Left colon (tissue), 2 donors: Measurements from ENCODE around the gene GCM1. TPM values are rescaled to one million over a fixed set of nuclear protein-coding genes. Genes with fewer than 3 reads are reported as not detected.

ENCODE experiments used
- ATAC-seq: fragments of 200-7000 bp; cut with Tn5 transposase; one replicate; pipeline ENCODE4 v1.9.1; 2020; ENCODE audit warnings: mild to moderate bottlenecking, moderate library complexity
- DNase-seq, 2 donors: peaks; one replicate each; pipeline ENCODE4 v3.0.0-alpha.2; 2020
- intact Hi-C, 2 donors: fragments of 100-400 bp; cut with DNase I in 1 of 2; cut with micrococcal nuclease in 1 of 2; formaldehyde crosslinking; loops; one replicate each; pipeline versions ENCODE4 v1.11.2 to v1.14.0; 2022; cut with DNase I, micrococcal nuclease
- long read RNA-seq: library from polyadenylated mRNA; unstranded; transcript quantifications from one replicate; pipeline ENCODE4 v2.0.0, GENCODE V29; 2021
- total RNA-seq, 2 donors: library from RNA; stranded (reverse); fragmentation: NEBNext Ultra II Directional; extraction: Animal tissue kit (Norgen Biotek cat#: 25700); gene quantifications; one replicate each; pipeline ENCODE4 v1.2.1, GENCODE V29; 2021
- donor health status: DM: no; HTN: no; CAD: no.
- donor health status: DM: yes; HTN: yes; CAD: no.

GCM1 gene, protein sequence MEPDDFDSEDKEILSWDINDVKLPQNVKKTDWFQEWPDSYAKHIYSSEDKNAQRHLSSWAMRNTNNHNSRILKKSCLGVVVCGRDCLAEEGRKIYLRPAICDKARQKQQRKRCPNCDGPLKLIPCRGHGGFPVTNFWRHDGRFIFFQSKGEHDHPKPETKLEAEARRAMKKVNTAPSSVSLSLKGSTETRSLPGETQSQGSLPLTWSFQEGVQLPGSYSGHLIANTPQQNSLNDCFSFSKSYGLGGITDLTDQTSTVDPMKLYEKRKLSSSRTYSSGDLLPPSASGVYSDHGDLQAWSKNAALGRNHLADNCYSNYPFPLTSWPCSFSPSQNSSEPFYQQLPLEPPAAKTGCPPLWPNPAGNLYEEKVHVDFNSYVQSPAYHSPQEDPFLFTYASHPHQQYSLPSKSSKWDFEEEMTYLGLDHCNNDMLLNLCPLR
- total RNA-seq: not detected
- long read RNA-seq: 0 reads

DNA sequence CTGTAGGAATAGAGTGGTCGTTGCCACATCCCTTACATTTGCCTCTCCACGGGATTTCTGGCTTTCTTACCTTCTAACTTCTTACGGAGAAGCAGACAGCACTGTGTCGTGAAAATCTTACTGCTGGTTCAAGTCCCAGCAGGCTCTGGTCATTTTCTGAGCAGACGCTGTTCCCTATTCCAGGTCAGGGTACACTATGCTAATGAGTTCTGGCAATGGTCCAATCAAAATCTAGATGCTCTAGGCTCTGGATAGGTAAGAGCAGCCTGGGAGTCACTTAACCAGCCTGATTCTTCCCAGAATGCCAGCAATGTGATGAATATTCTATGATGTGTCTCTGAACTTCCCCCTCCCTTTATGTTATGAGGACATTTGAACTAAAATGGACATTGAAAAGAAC is at the start of gene GCM1:
Gene GCM1, minus strand, starts transcription at position 158 of the 400 bp plus-strand sequence. CDS start 3,209 bp downstream, outside the sequence.
- ATAC-seq: peak; percentile 99
- intact Hi-C loops: no loop called here
- no peak for DNase-seq

DNA sequence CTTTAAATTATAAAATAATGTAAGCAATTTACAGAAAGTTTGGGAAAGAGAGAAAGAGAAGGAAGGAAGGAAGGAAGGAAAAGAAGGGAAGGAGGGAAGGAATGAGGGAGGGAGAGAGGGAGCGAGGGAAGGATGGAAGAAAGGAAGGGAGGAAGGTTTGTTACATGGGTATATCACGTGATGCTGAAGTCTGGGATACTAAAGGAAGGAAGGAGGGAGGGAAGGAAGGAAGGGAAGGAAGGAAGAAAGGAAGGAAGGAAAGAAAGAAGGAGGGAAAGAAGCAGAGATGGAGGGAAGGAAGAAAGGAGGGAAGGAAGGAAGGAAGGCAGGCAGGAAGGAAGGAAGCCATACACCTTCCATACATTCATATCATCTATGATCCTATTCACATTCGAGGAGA is 48.9 kb upstream of the GCM1 start:
- intact Hi-C loops: no loop called here
- ATAC-seq (no peak), DNase-seq (no peak)

DNA sequence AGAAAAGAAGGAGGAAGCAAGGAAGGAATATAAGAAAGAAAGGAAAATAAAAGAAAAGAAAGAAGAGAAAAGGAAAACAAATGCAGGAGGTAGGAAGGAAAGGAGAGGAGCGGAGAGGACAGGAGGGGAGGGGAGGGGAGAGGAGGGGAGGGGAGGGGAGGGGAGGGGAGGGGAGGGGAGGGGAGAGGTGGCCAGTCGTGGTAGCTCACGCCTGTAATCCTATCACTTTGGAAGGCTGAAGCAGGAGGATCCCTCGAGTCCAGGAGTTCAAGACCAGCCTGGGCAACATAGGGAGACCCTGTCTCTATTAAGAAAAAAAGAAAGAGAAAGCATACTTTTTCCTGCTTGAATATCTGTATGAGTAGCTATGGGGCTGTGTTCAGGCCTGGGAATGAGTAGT is 46.4 kb upstream of the GCM1 start:
- intact Hi-C loops: no loop called here
- DNase-seq (no peak), ATAC-seq (no peak)

DNA sequence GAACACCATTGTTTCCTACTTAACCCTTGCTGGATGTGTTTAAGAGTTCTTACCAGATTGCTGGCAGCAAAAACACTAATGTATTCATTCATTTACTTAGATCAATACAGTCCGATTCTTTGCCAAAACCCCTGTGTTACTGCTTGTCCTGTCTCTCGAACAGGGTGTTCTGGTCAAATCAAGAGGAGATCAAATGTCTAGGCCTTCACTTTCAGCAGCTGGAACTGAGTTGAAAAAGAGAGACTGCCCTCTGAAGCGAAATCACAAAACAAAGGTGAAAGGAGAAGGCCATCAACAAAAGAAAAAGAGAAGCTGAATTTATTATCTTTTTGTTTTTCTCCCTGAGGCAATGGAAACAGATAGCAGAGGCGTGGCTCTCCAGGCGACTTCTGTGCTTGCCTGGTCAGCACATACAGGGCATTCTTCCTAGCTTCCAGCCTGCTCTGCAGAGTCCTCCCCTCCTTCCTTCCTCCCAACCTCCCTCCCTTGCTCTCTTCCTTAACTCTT is 44.1 kb upstream of the GCM1 start:
- intact Hi-C loops: no loop called here
- ATAC-seq (peak; percentile 31), DNase-seq (no peak)

DNA sequence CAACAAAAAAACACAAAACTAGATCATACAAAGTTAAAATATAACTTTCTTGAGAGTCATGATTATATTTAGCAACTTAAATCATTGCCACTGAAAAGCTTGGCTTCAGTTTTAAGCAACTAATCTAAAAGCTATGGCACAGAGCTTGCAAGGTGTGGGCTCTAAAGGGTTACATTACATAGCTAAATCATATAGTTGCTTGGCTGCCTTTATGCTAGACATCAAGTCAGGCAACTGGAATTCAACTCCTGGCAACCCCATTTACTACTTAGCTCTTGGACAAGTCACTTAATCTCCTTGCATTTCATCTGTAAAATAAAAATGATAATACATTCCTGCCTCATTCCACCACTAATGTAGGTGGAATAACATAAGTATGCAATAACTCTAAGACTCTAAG is 40.9 kb upstream of the GCM1 start:
- DNase-seq (no peak), ATAC-seq (no peak)
- intact Hi-C loops: no loop called here

DNA sequence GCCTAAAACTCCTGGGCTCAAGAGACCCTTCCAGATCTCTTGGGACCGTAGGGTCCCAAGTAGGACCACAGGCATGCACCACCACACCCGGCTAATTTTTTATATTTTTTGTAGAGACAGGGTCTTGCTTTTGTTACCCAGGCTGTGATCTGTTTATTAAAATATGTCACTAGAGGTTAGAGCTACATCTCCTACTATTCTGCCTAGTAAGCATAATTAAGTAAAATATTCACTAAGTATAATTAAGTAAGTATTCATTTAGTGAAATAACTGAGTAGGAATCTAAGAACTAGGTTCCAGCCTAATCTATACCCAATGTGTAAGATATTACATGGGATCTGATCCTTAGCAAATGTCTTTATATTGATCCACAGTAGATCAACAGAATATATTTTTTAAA is 40.2 kb upstream of the GCM1 start:
- no peak for ATAC-seq

DNA sequence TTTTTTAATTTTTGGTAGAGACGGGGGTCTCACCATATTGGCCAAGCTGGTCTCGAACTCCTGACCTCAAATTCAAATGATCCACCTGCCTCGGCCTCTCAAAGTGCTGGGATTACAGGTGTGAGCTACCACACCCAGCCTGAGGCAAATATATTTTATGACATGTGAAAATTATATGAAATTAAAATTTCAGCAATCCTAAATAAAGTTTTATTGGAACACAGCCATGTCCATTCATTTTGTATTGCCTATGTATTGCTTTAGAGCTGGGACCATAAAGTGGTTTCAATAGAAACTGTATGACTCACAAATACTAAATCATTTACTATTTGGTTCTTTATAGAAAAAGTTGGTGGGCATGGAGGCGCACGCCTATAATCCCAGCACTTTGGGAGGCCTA is 32.0 kb upstream of the GCM1 start:
- no peak for DNase-seq
- peak; percentile 44 for ATAC-seq

More for the DNA sequence above, 40.2 kb upstream of the GCM1 start:
- no peak for DNase-seq
- intact Hi-C loops: no loop called here

DNA sequence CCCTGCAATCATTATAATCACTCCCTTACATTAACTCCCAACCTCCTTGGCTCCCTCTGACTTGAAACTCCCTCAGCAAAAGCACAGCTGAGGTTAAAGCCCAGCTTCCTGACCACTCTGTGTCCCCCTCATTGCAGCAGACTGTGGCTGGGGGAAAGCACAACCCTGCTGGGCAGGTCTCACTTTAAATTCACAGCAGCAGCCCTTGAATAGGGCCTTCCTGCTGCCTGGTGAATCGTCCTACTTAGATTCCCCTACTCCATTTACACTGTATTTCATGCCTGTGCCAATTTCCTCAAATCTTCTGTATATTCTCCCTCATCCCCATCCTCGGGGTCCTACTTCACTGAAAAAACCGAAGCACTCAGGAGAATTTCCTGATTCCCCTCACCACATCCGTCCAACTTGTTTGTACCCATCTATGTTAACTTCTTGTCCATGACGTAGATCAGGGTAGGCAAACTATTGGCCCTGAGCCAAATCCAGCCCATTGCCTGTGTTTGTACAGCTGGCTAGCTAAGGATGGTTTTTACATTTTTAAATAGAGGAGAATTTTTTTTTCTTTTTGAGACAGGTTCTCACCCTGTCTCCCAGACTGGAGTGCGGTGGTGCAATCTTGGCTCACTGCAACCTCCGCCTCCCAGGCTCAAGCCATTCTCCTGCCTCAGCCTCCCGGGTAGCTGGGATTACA is 31.5 kb upstream of the GCM1 start:
- intact Hi-C loops: loop anchor here in 1 of 2 donors (10.0 kb wide), 1 partner anchor 475 kb away; no protein-coding TSS in a partner anchor
- DNase-seq (peak; percentile 40 to 50), ATAC-seq (peak; percentile 52)

More for the DNA sequence above, 32.0 kb upstream of the GCM1 start:
- intact Hi-C loops: no loop called here

DNA sequence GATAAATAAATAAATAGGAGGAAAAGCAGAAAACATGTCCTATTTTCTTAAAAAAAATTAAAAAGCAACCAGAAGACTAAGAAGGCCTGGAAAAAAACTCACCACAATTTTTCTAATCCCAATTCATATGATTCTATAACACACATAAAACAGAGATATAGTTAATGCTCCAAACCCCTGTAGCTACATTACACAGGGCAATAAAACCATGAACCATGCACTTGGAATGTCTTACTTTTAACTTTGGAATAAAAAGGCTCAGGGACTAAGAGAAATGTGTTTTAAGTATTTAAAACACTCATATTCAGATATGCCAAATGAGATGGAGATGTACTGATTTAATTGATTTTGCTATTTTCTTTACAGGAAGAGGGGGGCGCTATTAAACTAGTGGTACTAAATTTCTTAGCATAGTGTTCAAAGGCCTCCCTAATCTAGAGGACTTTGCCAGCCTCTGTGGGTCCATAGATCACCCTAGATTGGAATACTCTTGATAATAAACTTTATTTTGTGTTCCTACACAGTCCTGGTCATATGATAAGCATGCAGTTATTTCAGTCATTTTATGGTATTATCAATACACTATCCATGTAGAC is 30.3 kb upstream of the GCM1 start:
- intact Hi-C loops: loop anchor here in 1 of 2 donors (10.0 kb wide), 1 partner anchor 476 kb away; no protein-coding TSS in a partner anchor
- DNase-seq (no peak), ATAC-seq (peak; percentile 35)

DNA sequence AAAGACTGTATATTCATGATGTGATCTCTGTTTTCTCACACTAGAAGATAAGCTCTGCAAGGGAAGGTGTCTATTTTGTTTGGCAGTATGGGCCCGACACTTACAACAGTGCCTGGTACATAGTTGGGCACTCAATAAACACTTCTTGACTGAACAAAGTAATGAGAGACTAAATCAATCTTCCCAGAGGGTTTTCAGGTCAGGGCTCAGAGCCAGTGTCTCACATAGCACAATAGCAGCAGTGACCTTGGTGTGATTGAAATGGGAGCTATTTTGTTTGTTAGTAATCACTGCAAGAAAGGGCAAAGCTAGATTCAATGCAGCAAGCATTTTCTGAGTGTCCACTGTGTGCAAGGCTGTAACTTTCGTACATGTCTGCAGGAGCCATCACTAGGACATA is 26.4 kb upstream of the GCM1 start:
- no peak for ATAC-seq
- DNase-seq: no peak
- intact Hi-C loops: loop anchor here in 1 of 2 donors (10.0 kb wide), 1 partner anchor 480 kb away; no protein-coding TSS in a partner anchor

DNA sequence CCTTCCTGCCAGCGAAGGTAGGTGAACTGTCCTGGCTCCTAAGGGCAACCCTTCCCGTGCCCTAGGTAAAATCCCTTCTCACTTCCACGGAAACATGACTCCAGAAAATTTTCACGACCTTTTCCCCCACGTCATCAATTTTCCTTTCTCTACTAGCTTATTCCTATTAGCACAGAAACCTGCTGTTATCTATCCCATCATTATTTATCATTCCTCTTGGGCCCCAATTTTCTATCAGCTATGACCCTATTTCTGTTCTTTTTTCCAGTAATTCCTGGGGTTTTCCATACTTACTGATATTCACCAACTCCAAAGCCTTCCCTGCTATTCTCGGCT is 23.8 kb upstream of the GCM1 start:
- intact Hi-C loops: loop anchor here (2.0 to 10.0 kb wide), 4 partner anchors 310 to 555 kb away; no protein-coding TSS in a partner anchor
- ATAC-seq (no peak), DNase-seq (no peak)

DNA sequence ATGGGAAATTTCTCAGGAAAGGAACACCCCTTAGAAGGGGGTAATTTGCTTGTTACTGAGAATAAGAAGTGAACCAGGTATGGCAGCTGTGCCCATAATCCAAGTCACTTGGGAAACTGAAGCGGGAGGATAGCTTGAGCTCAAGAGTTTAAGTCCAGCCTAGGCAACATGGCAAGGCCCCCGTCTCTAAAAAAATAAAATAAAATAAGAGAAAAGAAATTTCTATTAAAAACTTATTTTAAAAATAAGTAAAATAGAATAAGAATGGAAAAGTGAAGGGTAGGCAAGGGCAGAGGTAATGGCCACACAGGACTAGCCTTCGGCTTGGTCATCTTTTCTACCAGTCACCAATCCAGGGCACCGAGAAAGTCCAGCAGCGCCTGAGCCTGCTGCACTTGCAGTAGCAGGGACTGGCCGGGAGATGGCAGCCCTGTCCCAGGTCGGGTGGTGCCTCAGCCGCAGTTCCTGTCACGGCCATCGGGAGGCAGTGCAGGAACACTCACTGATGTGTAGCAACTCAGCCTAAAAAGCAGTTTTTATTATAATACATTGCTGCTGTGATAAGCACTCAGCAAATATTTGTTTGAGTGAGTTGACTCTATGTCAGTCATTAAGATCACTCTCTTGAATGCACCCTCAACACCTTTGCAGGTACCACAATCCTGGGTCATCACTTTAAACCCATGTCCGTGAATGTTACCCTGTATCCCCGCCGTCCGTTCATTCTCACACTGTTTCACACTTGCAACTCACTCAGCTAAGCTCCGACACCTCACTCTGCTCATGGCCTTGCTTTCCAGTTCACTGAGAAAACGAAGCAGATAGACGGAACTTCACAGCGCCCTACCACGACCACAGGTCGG is 23.2 kb upstream of the GCM1 start:
- intact Hi-C loops: loop anchor here (2.0 to 10.0 kb wide), 4 partner anchors 310 to 555 kb away; no protein-coding TSS in a partner anchor
- ATAC-seq: peak; percentile 97

DNA sequence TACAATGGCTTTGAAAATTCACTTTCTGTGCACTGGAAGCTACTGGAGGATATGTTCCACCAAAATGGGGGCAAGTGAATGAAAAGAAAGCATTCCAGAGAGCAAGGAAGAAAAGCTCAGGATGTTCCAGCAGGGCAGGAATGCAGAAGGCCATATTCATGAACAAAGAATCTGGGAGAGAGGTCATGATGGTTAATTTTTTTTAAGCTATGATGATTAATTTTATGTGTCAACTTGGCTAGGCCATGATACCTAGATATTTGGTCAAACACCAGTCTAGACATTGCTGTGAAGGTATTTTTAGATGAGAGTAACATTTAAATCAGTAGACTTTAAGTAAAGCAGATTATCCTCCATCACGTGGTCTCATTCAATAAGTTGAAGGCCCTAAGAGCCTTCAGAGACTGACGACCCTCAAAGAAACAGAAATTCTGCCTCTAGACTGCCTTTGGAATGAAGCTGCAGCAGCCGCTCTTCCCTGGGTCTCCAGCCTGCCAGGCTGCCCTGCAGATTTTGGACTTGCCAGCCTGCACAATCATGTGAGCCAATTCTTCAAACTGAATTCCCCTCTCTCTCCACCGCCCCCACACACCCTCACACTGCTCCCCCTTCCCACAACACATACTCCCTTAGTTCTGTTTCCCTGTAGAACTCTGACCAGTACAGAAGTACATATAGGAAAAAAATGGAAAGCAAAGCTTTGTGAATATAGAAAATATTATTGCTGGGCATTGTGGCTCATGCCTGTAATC is 20.1 kb upstream of the GCM1 start:
- no peak for ATAC-seq
- intact Hi-C loops: no loop called here
- no peak for DNase-seq

More for the DNA sequence above, 23.2 kb upstream of the GCM1 start:
- DNase-seq: peak; percentile 71 to 89

DNA sequence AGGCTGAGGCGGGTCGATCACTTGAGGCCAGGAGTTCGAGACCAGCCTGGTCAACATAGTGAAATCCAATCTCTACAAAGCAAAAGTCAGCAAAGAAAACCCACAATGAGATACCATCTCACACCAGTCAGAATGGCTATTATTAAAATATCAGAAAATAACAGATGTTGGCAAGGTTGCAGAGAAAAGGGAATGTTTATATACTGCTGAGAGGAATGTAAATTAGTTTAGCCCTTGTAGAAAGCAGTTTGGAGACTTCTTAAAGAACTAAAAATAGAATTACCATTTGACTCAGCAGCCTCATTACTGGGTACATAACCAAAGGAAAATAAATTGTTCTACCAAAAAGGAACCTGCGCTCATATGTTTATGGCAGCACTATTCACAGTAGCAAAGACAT is 16.7 kb upstream of the GCM1 start:
- no peak for ATAC-seq
- intact Hi-C loops: no loop called here

DNA sequence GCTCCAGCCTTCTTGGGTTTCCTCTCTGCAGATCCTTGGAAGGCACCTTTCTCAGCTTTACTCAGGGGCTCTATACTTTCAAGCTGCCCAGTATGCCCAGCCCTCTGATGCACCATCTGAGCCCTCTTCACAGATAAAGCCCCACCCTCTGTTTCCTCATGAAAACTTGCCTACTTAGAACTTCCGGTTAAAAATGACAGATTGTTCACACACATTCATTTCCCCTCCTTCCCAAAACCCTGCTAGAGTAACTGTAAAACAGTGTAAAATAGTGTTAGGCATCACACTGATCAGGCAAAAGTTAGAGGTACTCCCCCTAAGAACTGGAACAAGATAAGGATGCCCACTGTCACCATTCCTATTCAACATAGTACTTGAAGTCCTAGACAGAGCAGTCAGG is 14.0 kb upstream of the GCM1 start:
- ATAC-seq (no peak), DNase-seq (no peak)
- intact Hi-C loops: no loop called here

More for the DNA sequence above, 16.7 kb upstream of the GCM1 start:
- DNase-seq: no peak

DNA sequence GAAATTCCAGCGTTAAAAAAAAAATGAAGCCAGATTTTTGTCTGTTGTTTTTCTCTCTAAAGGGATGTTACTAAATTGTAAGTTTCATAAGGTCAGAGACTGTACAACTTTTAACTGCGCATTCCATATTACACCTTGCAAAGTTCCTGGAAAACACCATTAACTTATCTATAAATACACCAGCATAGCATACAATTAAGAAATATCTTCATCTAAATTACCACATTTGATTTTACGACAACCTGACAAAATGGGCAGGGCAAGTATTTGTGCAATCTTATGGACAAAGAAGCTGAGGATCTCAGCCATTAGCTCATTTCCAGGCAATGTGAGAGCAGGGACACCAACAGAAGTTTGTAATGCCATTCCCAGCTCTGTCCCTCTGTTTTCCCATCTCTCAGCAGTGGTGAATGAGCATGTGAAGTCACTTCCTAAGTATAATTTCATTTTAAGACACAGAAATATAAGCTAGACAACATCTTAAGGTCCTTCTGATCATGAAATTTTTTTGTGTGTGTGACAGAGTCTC is 12.9 kb upstream of the GCM1 start:
- DNase-seq (no peak), ATAC-seq (no peak)
- intact Hi-C loops: no loop called here

DNA sequence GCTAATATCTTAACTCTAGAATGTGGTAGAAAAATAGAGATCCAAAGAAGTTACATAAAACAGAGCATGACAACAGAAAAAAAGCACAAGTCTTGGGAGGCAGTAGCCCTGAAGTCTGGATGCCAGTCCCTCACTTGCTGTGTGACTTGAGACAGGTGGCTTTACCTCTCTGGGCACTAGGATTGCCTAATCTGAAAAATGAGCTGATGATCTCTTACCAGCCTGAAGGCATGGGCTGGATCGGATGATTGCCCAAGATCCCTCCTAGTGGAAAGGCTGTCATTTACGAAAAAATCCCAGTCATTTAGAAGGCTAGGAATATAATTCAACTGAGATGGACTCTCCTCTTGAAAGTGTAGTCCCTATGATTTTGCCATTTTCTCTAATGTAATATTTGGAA is 10.9 kb upstream of the GCM1 start:
- intact Hi-C loops: no loop called here
- DNase-seq (no peak), ATAC-seq (no peak)
